VCaP (cell line): ENCODE results near the gene TSPAN18.

Experiments
- H3K27ac ChIP-seq: fragments of 450-650 bp; 2 replicates; pipeline ENCODE4 v1.5.1; 2017
- TF ChIP-seq, protein P1 (sequence below): fragments of 450-650 bp; conservative IDR thresholded peaks from 2 replicates; pipeline ENCODE4 v1.5.1; 2017; ENCODE audit warnings: mild to moderate bottlenecking, moderate library complexity

The TSPAN18 gene

DNA sequence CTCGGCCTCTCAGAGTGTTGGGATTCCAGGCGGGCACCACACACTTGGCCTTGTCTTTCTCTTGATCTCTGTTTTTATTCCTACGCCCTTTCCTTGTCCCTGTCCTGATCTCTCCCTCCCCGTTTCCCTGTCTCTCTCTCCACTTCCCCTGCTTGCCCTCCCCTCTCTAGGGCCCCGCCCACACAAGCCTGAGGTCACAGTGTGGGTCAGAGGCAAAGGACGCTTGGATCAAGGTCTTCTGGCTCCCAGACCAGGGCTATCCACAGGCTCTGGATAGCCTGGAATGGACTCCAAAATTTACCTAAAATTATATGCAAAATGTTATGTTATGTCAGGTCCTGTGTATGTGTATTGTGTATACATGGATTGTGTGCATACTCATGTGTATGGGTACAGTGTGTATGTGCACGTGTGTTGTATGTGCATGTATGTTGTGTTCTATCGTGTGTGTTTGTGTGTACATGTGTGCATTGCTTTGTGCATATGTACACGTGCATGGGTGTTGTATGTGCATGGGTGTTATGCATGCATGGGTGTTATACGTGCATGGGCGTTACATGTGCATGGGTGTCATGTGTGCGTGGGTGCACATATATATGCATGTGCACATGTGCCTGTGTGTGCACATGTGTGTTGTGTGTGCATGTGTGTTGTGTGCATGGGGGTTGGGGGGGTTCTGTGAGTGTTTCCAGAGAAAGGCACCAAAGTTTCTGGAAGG, 185.7 kb downstream of the TSPAN18 start:
- no peak overlapping the region for H3K27ac ChIP-seq
- TF ChIP-seq, protein P1, sequence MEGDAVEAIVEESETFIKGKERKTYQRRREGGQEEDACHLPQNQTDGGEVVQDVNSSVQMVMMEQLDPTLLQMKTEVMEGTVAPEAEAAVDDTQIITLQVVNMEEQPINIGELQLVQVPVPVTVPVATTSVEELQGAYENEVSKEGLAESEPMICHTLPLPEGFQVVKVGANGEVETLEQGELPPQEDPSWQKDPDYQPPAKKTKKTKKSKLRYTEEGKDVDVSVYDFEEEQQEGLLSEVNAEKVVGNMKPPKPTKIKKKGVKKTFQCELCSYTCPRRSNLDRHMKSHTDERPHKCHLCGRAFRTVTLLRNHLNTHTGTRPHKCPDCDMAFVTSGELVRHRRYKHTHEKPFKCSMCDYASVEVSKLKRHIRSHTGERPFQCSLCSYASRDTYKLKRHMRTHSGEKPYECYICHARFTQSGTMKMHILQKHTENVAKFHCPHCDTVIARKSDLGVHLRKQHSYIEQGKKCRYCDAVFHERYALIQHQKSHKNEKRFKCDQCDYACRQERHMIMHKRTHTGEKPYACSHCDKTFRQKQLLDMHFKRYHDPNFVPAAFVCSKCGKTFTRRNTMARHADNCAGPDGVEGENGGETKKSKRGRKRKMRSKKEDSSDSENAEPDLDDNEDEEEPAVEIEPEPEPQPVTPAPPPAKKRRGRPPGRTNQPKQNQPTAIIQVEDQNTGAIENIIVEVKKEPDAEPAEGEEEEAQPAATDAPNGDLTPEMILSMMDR: no peak

DNA sequence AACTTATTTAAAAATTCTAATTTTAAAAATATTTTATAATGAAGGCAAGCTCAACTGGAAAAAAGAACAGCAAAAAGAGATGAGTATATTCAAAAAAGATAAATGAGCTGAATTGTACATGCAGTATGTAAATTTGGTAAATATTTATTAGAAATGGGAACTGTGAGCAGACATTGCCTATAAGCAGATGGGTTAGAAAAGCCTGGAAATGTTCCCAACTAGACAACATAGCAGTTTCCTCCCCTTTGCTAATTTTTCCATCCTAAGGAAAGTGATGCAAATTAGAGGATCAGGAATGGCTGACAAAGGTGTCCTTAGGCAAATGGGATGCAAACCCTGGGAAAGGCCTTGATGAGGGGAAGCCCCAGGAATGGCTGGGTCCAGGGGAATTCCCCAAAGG, 186.7 kb downstream of the TSPAN18 start:
- no peak overlapping the region for H3K27ac ChIP-seq
- TF ChIP-seq, protein P1: no peak

DNA sequence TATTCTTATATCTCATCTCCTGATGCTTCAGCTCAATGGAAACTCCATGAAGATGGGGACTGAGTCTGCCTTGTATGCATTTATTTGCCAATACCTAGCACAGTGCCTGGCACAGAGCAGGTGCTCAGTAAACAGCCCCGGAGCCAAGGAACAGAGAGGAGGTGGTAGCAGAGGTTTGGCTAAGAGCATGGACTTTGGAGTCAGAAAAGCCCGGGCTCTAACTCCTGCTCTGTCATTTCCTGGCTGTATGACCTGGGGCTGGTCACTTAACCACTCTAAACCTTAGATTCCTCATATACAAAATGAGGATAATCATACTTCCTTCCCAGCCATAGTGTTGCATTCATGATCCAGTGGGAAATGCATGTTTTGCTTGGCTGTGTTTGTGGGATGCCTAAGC, 187.3 kb downstream of the TSPAN18 start:
- TF ChIP-seq, protein P1: no peak
- no peak overlapping the region for H3K27ac ChIP-seq

DNA sequence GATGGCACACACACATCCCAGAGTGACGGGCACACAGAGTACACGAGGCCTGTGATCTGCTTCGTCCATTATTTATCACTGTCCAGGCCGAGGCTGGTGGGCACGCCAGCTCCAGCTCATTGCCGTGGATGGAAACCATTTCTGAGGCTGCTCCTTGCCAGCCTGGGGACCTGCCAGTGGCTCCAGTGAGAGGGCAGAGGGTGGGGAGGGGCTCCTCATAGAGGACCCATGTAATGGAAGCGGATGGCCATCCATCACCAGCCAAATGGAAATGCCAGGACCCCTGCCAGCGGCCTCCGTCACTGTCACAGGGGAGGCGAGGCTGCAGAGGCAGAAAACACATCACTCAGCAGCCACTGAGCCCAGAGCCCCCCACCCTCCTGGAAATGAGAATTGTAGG, 188.2 kb downstream of the TSPAN18 start:
- TF ChIP-seq, protein P1: no peak
- H3K27ac ChIP-seq: no peak overlapping the region

DNA sequence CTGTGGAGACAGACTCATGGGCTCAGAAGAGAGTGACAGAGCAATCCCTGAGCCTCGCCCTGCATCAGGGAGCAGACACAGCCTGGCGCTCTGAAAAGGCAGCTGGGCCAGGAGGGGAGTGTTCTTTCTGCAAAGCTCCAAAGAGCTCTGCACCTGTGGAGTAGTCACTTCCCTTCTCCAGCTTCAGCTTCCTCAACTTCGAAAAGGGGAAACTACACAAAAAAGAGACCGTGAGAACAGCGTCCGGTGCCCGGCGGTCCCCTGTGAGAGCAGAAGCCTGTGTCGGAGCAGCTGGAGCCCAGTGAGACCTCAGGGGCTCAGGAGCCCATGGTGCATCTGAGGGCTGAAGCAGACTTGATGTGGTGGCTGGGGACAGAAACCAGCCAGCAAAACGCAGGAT, 188.9 kb downstream of the TSPAN18 start:
- TF ChIP-seq, protein P1: no peak
- H3K27ac ChIP-seq: no peak overlapping the region

DNA sequence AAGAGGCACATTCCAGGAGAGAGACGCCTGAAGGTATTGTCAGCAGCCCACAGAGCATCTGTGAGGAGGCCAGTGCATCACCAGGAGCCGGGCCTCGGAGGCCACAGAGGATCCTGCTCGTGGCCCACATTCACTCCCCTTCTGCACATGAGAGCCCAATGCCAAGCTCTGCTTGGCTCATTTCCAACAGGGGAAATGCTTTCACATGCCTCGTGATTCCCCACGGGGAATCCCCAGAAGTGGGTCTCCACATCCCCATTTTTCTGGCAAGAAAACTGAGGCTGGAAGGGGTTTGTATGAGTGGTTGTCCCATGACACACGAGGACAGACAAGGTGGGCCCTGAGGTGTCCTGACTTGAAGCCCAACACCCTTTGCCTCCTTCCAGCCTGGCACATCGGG, 189.6 kb downstream of the TSPAN18 start:
- TF ChIP-seq, protein P1: no peak
- H3K27ac ChIP-seq: no peak overlapping the region

DNA sequence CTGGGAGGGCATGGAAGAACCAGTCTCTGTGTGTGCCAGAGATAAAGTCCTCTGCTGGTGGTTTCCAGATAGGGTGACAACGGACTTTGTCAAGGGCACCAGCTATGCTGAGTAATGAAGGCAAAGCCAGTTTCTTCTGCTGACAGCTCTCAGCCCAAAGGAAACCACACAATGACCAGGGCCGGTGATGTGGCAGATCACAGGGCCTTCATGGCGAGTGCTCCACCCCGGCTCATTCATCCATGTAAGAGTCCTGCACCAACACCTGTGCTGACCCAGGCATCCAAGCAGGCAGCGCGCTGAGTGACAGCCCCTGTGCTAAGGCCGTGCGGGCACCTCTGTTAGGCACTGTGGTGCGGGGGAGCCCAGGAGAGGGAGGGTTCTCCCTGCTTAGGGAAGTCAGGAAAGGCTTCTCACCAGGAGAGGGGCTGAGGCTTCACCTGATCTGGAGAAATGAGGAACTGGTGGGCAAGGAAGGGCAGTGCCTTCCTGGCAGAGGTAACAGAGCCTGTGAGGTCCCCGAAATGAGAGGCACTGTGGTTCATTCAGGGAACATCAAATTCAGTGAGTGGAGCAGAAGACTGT, 190.1 kb downstream of the TSPAN18 start:
- no peak overlapping the region for H3K27ac ChIP-seq
- TF ChIP-seq, protein P1: no peak
